ENCODE data around the gene PRSS22. TPM values are rescaled to one million over a fixed set of nuclear protein-coding genes. Genes with fewer than 3 reads are reported as not detected.
A peak's percentile ranks its signal among the peaks of the same experiment; 100 is the strongest.

Gene PRSS22
- total and polyA plus RNA-seq, 10 of the 15 experiments (the other 5 are each of a cell fraction or from before 2014, with no cell fraction given): not detected

DNA sequence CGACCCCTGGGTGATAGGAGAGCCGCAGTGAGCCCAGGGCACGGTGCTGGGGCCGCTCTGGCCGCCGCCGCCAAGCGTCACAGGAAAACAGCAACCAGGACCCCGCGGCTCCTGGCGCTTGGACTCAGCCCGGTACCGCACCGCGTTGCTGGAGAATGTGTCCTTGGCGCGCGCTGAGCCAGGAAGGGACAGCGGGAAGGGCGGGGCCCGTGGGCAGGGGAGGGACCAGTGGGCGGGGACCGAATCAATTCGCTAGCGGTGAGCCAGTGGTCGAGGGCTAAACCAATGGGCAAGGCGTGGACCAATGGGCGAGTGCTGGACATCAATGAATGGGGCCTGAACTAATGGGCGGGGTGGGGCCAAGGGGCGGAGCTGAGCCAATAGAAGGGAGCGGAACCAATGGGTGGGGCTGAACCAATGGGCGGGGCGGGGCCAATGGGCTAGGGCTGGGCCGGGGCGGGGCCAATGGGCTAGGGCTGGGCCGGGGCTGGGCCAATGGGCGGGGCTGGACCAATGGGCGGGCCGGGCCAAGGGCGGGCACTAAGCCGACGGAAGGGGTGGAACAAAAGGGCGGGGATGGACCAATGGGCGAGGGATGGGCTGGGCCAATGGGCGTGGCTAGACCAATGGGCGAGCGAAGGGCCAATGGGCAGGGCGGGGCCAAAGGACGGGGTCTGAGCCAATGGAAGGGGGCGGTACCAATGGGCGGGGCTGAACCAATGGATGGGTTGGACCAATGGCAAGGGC is 47.4 kb upstream of the PRSS22 start:
- peak overlapping the region; percentile 75 for H3K4me3 ChIP-seq
- POLR2A ChIA-PET: interaction anchor here (0.6 to 2.6 kb wide), 4 partner anchors 11 to 62 kb away, joined by 3 to 12 read pairs (median 3); partner anchors contain the start of gene FLYWCH2
- peak; percentile 94 for DNase-seq (ENCODE audit: low read depth, low spot score)
- peak overlapping the region; percentile 63; the same call in 1 of the 2 replicates for H3K27ac ChIP-seq (ENCODE audit: control insufficient read depth, insufficient read depth)
- FAIRE-seq: peak; percentile 97
- peak overlapping the region; percentile 76 for H3K9ac ChIP-seq (ENCODE audit: control insufficient read depth, insufficient read depth, low read length)
- RAD21 ChIA-PET (ENCODE audit: unreplicated experiment): interaction anchor here (0.6 to 1.2 kb wide), 6 partner anchors 15 to 133 kb away, joined by 3 to 8 read pairs (median 3); partner anchors contain the start of gene FLYWCH2
- no peaks in the 10 kb centered on the region for H3K36me3 ChIP-seq (ENCODE audit: control insufficient read depth in 2 of 2, insufficient read depth in 2 of 2, low read length in 1 of 2)
- H2AFZ ChIP-seq (ENCODE audit: control insufficient read depth, low read depth, low read length): peak overlapping the region; percentile 92
- no peaks in the 10 kb centered on the region for H3K9me3 ChIP-seq (replicated peaks; ENCODE audit: control insufficient read depth, insufficient read depth, low read length)
- H3K4me1 ChIP-seq (ENCODE audit: control insufficient read depth, insufficient read depth, low read length): peaks cover 6% of the 10 kb centered on the region
- no peaks in the 10 kb centered on the region for H3K79me2 ChIP-seq (ENCODE audit: control insufficient read depth, insufficient read depth, low read length)
- under 1% methylated on average over 46 of the region's 51 CpGs for WGBS (ENCODE audit: insufficient coverage, insufficient replicate concordance, low lambda C conversion rate, missing lambda C conversion rate)
- in situ Hi-C loops (cut with MboI) (no loop called here), intact Hi-C loops (cut with micrococcal nuclease; ENCODE audit: unreplicated experiment) (loop anchor here (2.0 to 5.0 kb wide), 4 partner anchors 13 to 77 kb away; partner anchors contain the start of genes FLYWCH2, KREMEN2 and PKMYT1)
- BruUV-seq (replicated peaks): no TSS peak
- CTCF ChIA-PET: interaction anchor here (0.7 to 4.3 kb wide), 8 partner anchors 8 to 750 kb away, joined by 3 to 29 read pairs (median 12); partner anchors contain the start of gene TRAF7
- H3K27me3 ChIP-seq (replicated peaks in 1 of 2; ENCODE audit: control insufficient read depth in 2 of 2, insufficient read depth in 2 of 2, low read length in 1 of 2): no peaks in the 10 kb centered on the region
- ATAC-seq: peak; percentile 91
- peak overlapping the region; percentile 84 for H3K4me2 ChIP-seq (ENCODE audit: control insufficient read depth, insufficient read depth)
- H4K20me1 ChIP-seq (ENCODE audit: control insufficient read depth, insufficient read depth): no peaks in the 10 kb centered on the region
- SMC1A ChIA-PET (ENCODE audit: uncharacterized antibody, unreplicated experiment): interaction anchor here (0.7 to 0.9 kb wide), 2 partner anchors 22 to 34 kb away, joined by 3 read pairs; partner anchors contain the start of gene FLYWCH2
- TF ChIP-seq POU2F2 (IDR thresholded peaks at IDR 0.05; ENCODE audit: borderline replicate concordance, low read depth, low read length) (peak; percentile 76; the same call in 1 of the 3 replicates), HCFC1 (IDR thresholded peaks at IDR 0.05; ENCODE audit: low read length) (no peak), EED (IDR thresholded peaks at IDR 0.05; ENCODE audit: low read depth) (no peak), TAF1 (IDR thresholded peaks at IDR 0.05; ENCODE audit: borderline replicate concordance, low read depth, low read length) (peak; percentile 81; the same call in 1 of the 2 replicates), ETV6 (conservative IDR thresholded peaks at IDR 0.05 in 1 of 2, IDR thresholded peaks at IDR 0.05 in 1 of 2; ENCODE audit: borderline replicate concordance in 1 of 2, low read depth in 1 of 2) (no peak), GATAD2B (conservative IDR thresholded peaks at IDR 0.05; ENCODE audit: low read depth) (peak; percentile 18; the same call in 1 of the 2 replicates), TCF12 (IDR thresholded peaks at IDR 0.05; ENCODE audit: low read depth, low read length) (peak; percentile 48; the same call in 1 of the 2 replicates), POLR2AphosphoS2 (IDR thresholded peaks at IDR 0.05; ENCODE audit: low read depth, low read length) (0 out of 2 replicates have a peak, but pooled peaks have one; percentile 76), MXI1 (IDR thresholded peaks at IDR 0.05; ENCODE audit: low read depth, low read length) (peak; percentile 48; the same call in 1 of the 2 replicates), HDGF (IDR thresholded peaks at IDR 0.05) (peak; percentile 88)
- TF ChIP-seq, protein P1, sequence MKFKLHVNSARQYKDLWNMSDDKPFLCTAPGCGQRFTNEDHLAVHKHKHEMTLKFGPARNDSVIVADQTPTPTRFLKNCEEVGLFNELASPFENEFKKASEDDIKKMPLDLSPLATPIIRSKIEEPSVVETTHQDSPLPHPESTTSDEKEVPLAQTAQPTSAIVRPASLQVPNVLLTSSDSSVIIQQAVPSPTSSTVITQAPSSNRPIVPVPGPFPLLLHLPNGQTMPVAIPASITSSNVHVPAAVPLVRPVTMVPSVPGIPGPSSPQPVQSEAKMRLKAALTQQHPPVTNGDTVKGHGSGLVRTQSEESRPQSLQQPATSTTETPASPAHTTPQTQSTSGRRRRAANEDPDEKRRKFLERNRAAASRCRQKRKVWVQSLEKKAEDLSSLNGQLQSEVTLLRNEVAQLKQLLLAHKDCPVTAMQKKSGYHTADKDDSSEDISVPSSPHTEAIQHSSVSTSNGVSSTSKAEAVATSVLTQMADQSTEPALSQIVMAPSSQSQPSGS (IDR thresholded peaks at IDR 0.05; ENCODE audit: low read length): no peak
- TF ChIP-seq, protein P2, sequence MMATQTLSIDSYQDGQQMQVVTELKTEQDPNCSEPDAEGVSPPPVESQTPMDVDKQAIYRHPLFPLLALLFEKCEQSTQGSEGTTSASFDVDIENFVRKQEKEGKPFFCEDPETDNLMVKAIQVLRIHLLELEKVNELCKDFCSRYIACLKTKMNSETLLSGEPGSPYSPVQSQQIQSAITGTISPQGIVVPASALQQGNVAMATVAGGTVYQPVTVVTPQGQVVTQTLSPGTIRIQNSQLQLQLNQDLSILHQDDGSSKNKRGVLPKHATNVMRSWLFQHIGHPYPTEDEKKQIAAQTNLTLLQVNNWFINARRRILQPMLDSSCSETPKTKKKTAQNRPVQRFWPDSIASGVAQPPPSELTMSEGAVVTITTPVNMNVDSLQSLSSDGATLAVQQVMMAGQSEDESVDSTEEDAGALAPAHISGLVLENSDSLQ (IDR thresholded peaks at IDR 0.05): peak; percentile 53; the same call in 1 of the 2 replicates
- TF ChIP-seq, protein P3, sequence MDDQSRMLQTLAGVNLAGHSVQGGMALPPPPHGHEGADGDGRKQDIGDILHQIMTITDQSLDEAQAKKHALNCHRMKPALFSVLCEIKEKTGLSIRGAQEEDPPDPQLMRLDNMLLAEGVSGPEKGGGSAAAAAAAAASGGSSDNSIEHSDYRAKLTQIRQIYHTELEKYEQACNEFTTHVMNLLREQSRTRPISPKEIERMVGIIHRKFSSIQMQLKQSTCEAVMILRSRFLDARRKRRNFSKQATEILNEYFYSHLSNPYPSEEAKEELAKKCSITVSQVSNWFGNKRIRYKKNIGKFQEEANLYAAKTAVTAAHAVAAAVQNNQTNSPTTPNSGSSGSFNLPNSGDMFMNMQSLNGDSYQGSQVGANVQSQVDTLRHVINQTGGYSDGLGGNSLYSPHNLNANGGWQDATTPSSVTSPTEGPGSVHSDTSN (IDR thresholded peaks at IDR 0.05; ENCODE audit: insufficient replicate concordance, low read depth, low read length): peak; percentile 53
- TF ChIP-seq, protein P4, sequence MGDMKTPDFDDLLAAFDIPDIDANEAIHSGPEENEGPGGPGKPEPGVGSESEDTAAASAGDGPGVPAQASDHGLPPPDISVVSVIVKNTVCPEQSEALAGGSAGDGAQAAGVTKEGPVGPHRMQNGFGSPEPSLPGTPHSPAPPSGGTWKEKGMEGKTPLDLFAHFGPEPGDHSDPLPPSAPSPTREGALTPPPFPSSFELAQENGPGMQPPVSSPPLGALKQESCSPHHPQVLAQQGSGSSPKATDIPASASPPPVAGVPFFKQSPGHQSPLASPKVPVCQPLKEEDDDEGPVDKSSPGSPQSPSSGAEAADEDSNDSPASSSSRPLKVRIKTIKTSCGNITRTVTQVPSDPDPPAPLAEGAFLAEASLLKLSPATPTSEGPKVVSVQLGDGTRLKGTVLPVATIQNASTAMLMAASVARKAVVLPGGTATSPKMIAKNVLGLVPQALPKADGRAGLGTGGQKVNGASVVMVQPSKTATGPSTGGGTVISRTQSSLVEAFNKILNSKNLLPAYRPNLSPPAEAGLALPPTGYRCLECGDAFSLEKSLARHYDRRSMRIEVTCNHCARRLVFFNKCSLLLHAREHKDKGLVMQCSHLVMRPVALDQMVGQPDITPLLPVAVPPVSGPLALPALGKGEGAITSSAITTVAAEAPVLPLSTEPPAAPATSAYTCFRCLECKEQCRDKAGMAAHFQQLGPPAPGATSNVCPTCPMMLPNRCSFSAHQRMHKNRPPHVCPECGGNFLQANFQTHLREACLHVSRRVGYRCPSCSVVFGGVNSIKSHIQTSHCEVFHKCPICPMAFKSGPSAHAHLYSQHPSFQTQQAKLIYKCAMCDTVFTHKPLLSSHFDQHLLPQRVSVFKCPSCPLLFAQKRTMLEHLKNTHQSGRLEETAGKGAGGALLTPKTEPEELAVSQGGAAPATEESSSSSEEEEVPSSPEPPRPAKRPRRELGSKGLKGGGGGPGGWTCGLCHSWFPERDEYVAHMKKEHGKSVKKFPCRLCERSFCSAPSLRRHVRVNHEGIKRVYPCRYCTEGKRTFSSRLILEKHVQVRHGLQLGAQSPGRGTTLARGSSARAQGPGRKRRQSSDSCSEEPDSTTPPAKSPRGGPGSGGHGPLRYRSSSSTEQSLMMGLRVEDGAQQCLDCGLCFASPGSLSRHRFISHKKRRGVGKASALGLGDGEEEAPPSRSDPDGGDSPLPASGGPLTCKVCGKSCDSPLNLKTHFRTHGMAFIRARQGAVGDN (IDR thresholded peaks at IDR 0.05): no peak

All from GM12878 (cell line).